ENCODE data around the gene ZNF497. TPM values are rescaled to one million over a fixed set of nuclear protein-coding genes. Genes with fewer than 3 reads are reported as not detected.

Gene ZNF497
- total RNA-seq, 2 experiments from 2014 or later: 0.28 to 0.55 TPM

- no peak for ATAC-seq (ENCODE audit: poor library complexity)
These were observed 26.3 kb downstream of the ZNF497 start for GRCh38 chr19:58336216-58336615.

GRCh38 chr19:58335630-58336029, 26.9 kb downstream of the ZNF497 start:
- no peak overlapping the region for H3K27ac Mint-ChIP-seq
- DNase-seq: no peak
- H3K36me3 Mint-ChIP-seq (ENCODE audit: low read depth): peaks cover 45% of the 10 kb centered on the region
- Histone ChIP-seq H3K4me1 (ENCODE audit: insufficient read depth, low read length) (no peaks in the 10 kb centered on the region), H3K36me3 (ENCODE audit: insufficient read depth, low read length) (peaks cover 37% of the 10 kb centered on the region), H3K27ac (ENCODE audit: low read depth in 1 of 2, low read length in 2 of 2) (no peak overlapping the region), H3K9me3 (ENCODE audit: control insufficient read depth in 1 of 2, insufficient read depth in 1 of 2, low read length in 2 of 2) (peaks cover 0 to 14% of the 10 kb centered on the region in 2 experiments), H3K4me3 (ENCODE audit: low read length) (no peak overlapping the region), H3K27me3 (ENCODE audit: control insufficient read depth in 1 of 2, insufficient read depth in 2 of 2, low read length in 2 of 2) (no peaks in the 10 kb centered on the region)
- ATAC-seq (ENCODE audit: poor library complexity): no peak
- peaks cover 4% of the 10 kb centered on the region for H3K4me1 Mint-ChIP-seq (ENCODE audit: low read depth)
- intact Hi-C loops (cut with DNase I, micrococcal nuclease): no loop called here
- CTCF ChIA-PET: no interaction called here
- TF ChIP-seq, protein P1, sequence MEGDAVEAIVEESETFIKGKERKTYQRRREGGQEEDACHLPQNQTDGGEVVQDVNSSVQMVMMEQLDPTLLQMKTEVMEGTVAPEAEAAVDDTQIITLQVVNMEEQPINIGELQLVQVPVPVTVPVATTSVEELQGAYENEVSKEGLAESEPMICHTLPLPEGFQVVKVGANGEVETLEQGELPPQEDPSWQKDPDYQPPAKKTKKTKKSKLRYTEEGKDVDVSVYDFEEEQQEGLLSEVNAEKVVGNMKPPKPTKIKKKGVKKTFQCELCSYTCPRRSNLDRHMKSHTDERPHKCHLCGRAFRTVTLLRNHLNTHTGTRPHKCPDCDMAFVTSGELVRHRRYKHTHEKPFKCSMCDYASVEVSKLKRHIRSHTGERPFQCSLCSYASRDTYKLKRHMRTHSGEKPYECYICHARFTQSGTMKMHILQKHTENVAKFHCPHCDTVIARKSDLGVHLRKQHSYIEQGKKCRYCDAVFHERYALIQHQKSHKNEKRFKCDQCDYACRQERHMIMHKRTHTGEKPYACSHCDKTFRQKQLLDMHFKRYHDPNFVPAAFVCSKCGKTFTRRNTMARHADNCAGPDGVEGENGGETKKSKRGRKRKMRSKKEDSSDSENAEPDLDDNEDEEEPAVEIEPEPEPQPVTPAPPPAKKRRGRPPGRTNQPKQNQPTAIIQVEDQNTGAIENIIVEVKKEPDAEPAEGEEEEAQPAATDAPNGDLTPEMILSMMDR (IDR thresholded peaks at IDR 0.05): no peak
- H3K9me3 Mint-ChIP-seq: no peaks in the 10 kb centered on the region
- no peaks in the 10 kb centered on the region for H3K27me3 Mint-ChIP-seq
- H3K4me3 Mint-ChIP-seq: no peak overlapping the region
- POLR2A ChIA-PET: no interaction called here

More at GRCh38 chr19:58336216-58336615, 26.3 kb downstream of the ZNF497 start:
- Histone ChIP-seq H3K36me3 (ENCODE audit: insufficient read depth, low read length) (peaks cover 37% of the 10 kb centered on the region), H3K4me1 (ENCODE audit: insufficient read depth, low read length) (no peaks in the 10 kb centered on the region), H3K27me3 (ENCODE audit: control insufficient read depth in 1 of 2, insufficient read depth in 2 of 2, low read length in 2 of 2) (no peaks in the 10 kb centered on the region), H3K27ac (ENCODE audit: low read depth in 1 of 2, low read length in 2 of 2) (no peak overlapping the region), H3K9me3 (ENCODE audit: control insufficient read depth in 1 of 2, insufficient read depth in 1 of 2, low read length in 2 of 2) (peaks cover 0 to 14% of the 10 kb centered on the region in 2 experiments), H3K4me3 (ENCODE audit: low read length) (no peak overlapping the region)
- DNase-seq: no peak
- no peak overlapping the region for H3K27ac Mint-ChIP-seq
- intact Hi-C loops (cut with DNase I, micrococcal nuclease): no loop called here
- peaks cover 51% of the 10 kb centered on the region for H3K36me3 Mint-ChIP-seq (ENCODE audit: low read depth)
- H3K27me3 Mint-ChIP-seq: no peaks in the 10 kb centered on the region
- ChIA-PET CTCF (no interaction called here), POLR2A (interaction anchor here (1.0 kb wide), 1 partner anchor 9 kb away, joined by 3 read pairs; the partner anchor contains the start of gene ZSCAN22)
- TF ChIP-seq, protein P1 (IDR thresholded peaks at IDR 0.05): no peak
- H3K4me1 Mint-ChIP-seq (ENCODE audit: low read depth): no peaks in the 10 kb centered on the region
- no peak overlapping the region for H3K4me3 Mint-ChIP-seq
- H3K9me3 Mint-ChIP-seq: no peaks in the 10 kb centered on the region

DNA sequence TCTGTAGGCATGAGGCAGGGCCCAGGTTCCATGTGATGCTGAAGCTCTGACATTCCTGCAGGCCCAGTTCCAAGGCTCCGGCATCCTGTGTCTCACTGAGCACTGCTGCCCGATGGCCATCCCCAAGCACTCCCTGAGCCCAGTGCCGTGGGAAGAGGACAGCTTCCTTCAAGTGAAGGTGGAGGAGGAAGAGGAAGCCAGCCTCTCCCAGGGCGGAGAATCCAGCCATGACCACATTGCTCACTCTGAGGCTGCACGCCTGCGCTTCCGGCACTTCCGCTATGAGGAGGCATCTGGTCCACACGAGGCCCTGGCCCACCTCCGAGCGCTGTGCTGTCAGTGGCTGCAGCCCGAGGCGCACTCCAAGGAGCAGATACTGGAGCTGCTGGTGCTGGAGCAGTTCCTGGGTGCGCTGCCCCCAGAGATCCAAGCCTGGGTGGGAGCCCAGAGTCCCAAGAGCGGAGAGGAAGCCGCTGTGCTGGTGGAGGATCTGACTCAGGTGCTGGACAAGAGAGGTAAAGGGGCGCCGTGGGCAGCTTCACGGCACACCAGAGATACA, 27.8 kb downstream of the ZNF497 start:
- TF ChIP-seq, protein P1 (IDR thresholded peaks at IDR 0.05): no peak
- peaks cover 41% of the 10 kb centered on the region for H3K36me3 Mint-ChIP-seq (ENCODE audit: low read depth)
- no peaks in the 10 kb centered on the region for H3K4me1 ChIP-seq (ENCODE audit: insufficient read depth, low read length)
- intact Hi-C loops (cut with DNase I, micrococcal nuclease): no loop called here
- ChIA-PET CTCF (no interaction called here), POLR2A (no interaction called here)
- H3K9me3 Mint-ChIP-seq: no peaks in the 10 kb centered on the region
- H3K4me1 Mint-ChIP-seq (ENCODE audit: low read depth): peaks cover 4% of the 10 kb centered on the region
- H3K9me3 ChIP-seq (ENCODE audit: control insufficient read depth in 1 of 2, insufficient read depth in 1 of 2, low read length in 2 of 2): peaks cover 0 to 14% of the 10 kb centered on the region in 2 experiments
- H3K27me3 Mint-ChIP-seq: no peaks in the 10 kb centered on the region
- H3K4me3 ChIP-seq (ENCODE audit: low read length): no peak overlapping the region
- H3K27me3 ChIP-seq (ENCODE audit: control insufficient read depth in 1 of 2, insufficient read depth in 2 of 2, low read length in 2 of 2): no peaks in the 10 kb centered on the region
- H3K4me3 Mint-ChIP-seq: no peak overlapping the region
- H3K36me3 ChIP-seq (ENCODE audit: insufficient read depth, low read length): peaks cover 33% of the 10 kb centered on the region
- no peak for ATAC-seq (ENCODE audit: poor library complexity)
- no peak overlapping the region for H3K27ac Mint-ChIP-seq
- no peak for DNase-seq
- no peak overlapping the region for H3K27ac ChIP-seq (ENCODE audit: low read depth in 1 of 2, low read length in 2 of 2)
